Left kidney (tissue), 8 donors: ENCODE results near the gene ZNF792. TPM values are rescaled to one million over a fixed set of nuclear protein-coding genes. Genes with fewer than 3 reads are reported as not detected.
"Not testable (repeated sequence)": the region's sequence is repeated elsewhere in the genome, so short reads cannot be mapped to it uniquely, and the experiment has no call there.

Experiments used
- DNase-seq: peaks from one replicate; pipeline ENCODE4 v3.0.0-alpha.2; 2013
- long read RNA-seq, 8 donors: transcript quantifications; one replicate each; lab custom pipeline, GENCODE V29; 2026
- polyA plus RNA-seq: library from polyadenylated mRNA; unstranded; fragments of 120-200 nt; gene quantifications from one replicate; pipeline ENCODE4 v1.2.1, GENCODE V29; 2013; ENCODE audit not compliant: insufficient read length

The ZNF792 gene
- polyA plus RNA-seq: 6.3 TPM
- long read RNA-seq, donor 1, partial matches to known transcripts: 8 of 8 reads
- long read RNA-seq, donor 1, other reads (novel, unspliced or antisense): 0 of 8 reads
- long read RNA-seq, donor 2, partial matches to known transcripts: 0 of 2 reads
- long read RNA-seq, donor 2, other reads (novel, unspliced or antisense): 0 of 2 reads
- long read RNA-seq, donor 3: 0 reads
- long read RNA-seq, donor 4: 0 reads
- long read RNA-seq, donor 5, partial matches to known transcripts: 0 of 1 reads
- long read RNA-seq, donor 5, other reads (novel, unspliced or antisense): 0 of 1 reads
- long read RNA-seq, donor 6, partial matches to known transcripts: 0 of 1 reads
- long read RNA-seq, donor 6, other reads (novel, unspliced or antisense): 0 of 1 reads
- long read RNA-seq, donor 7, partial matches to known transcripts: 0 of 2 reads
- long read RNA-seq, donor 7, other reads (novel, unspliced or antisense): 0 of 2 reads
- long read RNA-seq, donor 8, partial matches to known transcripts: 0 of 1 reads
- long read RNA-seq, donor 8, other reads (novel, unspliced or antisense): 0 of 1 reads

DNA sequence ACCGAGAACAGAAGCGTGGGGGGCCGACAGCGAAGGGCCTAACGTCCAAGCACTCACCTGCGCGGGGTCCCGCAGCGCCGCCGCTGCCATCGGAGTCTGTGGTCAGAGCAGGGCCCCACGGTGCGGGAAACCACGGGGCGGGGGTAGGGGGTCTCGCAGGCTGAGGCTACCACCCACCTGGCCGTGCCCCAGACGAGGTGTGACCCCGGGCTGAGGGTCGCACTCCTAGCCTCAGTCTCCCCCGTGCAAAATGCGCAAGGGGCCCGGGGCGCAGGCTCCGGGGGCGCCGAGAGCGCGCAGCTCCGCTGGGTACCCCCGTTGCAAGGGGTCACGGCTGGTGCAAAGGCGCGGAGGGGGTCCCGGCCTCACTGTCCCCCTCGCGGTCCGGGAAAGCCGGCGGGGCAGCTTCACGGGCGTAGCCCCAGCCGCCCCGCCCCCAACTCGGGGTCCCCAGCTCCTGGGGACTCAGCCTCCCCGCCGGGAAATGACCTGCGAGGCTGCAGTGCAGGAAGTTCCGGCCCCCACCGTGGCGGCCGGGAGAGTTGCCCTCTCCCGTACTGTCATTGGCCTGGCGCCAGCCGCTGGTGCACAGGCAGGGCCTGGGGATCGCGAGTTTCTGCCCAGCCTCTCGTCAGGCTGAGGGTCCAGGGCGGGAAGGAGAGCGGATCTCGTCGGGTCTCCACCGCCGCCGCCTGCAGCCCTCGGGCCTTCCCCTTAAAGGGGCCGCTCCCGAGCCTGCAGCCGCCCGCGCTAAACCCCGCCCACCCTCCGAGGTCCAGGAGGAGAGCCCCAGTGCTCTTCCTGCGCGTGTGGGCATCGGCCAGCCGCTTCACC, at the start of gene ZNF792:
Gene ZNF792, minus strand, starts transcription at position 657 of the 834 bp plus-strand sequence. Its CDS starts 567 bp downstream, at position 90.
- peak; percentile 53 for DNase-seq

DNA sequence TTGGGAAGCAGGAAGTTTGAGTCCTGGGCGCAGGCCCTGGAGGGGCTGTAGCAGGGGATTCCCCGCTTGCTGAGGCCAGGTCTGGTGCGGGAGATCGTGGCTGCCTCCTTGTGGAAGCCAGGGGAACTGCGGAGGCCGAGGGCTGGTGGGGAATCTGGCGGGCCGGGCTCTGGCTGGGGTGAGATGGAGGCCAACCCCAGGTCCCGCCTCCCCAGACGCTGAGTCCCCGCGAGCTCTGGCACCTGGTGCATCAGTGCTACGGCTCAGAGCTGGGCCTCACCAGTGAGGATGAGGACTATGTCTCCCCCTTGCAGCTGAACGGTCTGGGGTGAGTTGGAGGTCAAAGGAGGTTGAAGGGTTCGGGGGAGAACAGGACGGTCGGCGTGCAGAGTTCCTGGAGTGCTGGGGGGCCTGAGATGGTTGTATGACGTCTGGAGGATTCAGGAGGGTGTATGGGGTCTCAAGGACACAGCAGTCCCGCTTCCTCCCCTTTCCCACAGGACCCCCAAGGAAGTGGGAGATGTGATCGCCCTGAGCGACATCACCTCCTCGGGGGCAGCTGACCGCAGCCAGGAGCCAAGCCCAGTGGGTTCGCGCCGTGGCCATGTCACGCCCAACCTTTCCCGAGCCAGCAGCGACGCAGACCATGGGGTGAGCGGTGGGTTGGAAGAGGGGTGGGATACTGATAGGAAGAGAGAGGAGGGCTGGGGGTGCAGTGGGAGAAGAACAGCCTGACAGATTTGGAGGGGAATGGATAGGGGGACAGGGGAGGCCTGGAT, 49.2 kb upstream of the ZNF792 start:
- DNase-seq: peak; percentile 33

DNA sequence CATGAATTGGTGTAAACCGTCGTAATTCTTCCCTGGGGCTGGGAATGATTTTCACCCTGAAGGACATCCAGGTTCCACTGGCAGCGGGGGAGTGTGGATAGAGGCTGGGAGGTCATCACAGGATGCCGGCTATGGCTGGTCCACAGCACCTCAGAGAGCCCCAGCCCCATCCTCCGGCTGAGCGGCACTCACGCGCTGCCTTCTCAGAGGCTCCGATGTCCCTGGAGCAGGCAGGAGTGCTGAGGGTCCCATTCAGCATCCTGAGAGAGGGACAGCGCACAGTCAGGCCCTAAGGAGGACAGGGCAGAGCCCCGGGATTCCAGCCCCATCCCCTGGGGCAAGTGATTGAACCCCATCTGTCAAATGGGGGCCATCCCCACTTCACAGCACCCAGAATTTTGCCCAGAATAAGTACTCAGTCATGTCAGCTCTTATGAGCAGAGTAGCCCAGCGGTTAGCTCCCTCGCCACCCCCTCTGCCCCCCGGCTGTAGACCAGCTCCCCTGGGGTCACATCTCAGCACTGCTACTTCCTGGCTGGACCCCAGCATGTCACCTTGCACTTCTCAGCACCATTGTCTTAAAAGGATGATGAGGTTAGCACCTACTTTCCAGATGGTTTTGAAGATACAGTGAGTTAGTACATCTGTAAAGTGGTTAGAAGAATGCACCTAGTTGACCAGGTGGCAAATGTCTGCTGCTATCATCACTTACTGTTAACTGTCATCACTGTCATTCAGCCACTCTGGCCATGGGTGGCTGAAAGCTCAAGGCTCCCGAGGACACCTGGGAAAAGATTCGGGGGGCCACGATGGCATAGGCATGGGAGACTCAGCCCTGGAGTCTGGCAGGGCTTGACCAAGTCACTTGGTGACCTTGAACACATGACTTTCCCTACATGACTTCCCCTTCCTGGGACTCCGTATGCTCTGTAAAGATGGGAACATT, 48.0 kb upstream of the ZNF792 start:
- no peak for DNase-seq

DNA sequence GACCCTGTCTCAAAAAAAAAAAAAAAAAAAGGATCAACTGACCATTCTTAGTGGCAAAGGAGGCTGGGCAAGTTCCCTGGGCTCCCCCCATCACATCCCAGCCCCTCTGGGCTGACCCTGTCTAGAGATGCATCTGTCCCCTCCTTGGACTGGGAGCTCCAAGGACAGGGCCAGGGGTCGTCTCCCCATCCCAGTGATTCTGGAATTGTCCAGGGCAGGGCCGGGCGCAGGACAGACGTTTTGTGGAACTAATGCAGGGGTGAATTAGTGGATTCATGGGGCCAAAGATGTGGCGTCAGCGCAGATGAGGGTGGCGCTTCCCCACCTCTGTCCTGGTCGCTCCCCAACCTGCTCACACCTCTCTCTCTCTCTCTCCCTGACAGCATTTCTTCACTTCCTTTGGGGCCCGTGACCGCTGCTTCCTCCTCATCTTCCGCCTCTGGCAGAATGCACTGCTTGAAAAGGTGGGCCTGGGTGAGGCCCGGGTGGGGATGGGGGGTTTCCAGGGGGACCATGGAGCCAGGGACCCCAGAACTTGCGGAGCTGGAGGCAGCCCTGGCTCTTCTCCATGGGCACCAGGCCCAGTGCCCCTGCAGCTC, 47.2 kb upstream of the ZNF792 start:
- DNase-seq: no peak

DNA sequence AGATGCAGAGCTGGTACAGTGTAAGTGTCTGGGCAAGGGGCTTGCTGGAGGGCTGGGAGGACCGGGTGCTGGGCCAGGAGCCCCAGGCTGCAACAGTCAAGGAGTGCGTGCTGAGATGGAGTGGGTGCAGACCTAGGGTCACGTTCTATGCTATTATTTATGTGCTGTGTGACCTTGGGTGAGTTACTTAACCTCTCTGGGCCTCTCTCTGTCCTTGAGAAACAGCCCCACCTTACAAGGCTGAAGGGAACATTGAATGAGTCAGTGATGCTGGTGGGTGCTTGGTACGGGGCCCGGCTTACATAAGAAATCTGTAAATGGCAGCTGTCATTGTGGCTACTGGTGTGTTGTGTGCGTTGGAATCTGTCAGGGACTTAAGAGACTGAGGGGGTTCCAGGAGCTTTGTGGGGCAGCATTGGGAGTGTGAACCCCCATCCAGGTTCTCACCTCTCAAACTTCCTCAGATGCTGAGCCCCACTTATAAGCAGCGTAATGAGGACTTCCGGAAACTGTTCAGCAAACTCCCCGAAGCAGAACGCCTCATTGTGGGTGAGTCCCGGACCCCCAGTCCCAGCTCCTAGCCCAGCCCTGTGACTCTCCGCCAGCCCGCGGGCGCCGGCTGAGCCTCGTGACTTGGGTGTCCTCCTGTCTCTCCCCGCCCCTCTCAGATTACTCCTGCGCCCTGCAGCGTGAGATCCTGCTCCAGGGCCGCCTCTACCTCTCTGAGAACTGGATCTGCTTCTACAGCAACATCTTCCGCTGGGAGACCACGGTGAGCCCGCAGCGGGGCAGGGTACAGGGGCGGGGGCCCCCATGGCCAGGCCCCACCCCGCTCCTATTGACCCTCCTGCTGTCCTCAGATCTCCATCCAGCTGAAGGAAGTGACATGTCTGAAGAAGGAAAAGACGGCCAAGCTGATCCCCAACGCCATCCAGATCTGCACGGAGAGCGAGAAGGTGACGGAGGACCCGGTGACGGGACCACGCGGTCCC, 45.7 kb upstream of the ZNF792 start:
- no peak for DNase-seq

DNA sequence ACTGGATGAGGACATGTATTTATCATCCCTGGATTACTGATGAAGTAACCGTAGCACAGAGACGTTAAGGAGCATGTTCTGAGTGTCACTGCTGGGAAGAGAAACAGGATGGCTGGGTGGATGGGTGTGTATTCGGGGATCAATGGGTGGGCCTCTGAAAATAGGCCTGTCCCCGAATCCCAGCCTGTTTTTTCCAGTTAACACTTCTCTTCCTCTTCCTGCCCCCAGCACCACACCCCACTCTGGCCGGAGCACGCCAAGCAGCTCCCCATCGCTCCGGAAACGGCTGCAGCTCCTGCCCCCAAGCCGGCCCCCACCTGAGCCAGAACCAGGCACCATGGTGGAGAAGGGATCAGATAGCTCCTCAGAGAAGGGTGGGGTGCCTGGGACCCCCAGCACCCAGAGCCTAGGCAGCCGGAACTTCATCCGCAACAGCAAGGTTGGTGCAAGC, 44.9 kb upstream of the ZNF792 start:
- DNase-seq: no peak

DNA sequence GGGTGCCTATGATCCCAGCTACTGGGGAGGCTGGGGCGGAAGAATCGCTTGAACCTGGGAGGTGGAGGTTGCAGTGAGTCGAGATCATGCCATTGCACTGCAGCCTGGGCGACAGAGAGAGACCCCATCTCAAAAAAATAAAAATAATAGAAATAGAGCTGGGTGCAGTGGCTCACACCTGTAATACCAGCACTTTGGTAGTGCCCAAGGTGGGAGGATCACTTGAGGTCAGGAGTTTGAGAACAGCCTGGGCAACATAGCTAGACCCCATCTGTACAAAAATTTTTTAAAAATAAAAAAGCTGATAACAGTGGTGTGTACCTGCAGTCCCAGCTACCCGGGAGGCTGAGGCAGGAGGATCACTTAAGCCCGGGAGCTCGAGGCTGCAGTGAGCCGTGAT, 43.4 kb upstream of the ZNF792 start:
- not testable (repeated sequence) for DNase-seq

DNA sequence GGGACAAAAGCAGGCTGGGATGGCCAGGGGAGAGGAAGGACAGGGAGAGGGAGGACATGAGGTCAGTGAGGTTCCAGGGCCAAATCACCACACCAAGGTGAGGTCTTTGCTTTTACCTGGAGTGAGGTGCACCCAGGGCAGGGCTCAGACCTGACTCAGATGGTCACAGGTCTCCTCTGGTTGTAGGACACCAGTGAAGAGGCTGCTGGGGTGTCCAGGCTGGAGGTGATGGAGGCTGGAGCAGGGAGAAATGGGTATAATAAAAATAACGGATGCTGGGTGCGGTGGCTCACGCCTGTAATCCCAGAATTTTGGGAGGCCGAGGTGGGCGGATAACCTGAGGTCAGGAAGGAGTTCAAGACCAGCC, 43.0 kb upstream of the ZNF792 start:
- DNase-seq: no peak

DNA sequence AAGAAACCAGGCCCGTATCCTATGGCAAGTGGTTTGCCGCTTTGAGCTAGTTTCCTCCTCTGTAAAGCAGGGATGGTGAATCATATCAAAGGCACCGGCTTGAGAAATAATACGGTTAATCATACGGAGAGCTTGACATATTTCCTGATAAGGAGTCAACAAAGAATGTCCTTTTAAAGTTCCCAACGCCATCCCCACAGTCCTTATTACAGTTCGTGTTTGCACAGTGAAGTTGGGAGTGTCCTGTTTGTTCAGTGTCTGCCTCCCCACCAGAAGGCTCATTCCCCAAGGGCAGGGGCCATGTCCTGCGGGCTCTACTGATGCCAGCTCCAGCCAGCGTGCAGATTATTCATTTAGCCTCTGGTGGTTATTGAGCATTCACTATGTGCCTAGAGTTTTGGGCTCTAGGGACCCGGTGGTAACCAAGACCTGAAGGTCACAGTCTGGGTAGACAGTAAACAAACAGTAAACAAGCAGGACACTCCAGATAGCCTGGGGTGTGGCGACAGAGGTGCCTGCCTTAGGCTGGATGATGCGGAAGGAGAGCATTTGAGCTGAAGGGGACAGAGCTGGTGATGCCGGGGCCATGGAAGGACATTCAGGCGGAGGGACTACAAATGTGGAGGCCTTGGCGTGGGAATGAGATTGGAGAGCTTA, 42.4 kb upstream of the ZNF792 start:
- no peak for DNase-seq

DNA sequence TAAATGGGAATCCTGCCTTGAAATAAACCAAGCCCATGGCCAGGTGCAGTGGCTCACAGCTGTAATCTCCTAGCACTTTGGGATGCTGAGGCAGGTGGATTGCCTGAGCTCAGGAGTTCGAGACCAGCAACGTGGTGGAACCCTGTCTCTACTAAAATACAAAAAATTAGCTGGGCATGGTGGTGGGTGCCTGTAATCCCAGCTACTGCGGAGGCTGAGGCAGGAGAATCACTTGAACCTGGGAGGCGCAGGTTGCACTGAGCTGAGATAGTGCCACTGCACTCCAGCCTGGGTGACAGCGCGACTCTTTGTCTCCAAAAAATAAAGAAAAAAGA, 41.9 kb upstream of the ZNF792 start:
- not testable (repeated sequence) for DNase-seq

DNA sequence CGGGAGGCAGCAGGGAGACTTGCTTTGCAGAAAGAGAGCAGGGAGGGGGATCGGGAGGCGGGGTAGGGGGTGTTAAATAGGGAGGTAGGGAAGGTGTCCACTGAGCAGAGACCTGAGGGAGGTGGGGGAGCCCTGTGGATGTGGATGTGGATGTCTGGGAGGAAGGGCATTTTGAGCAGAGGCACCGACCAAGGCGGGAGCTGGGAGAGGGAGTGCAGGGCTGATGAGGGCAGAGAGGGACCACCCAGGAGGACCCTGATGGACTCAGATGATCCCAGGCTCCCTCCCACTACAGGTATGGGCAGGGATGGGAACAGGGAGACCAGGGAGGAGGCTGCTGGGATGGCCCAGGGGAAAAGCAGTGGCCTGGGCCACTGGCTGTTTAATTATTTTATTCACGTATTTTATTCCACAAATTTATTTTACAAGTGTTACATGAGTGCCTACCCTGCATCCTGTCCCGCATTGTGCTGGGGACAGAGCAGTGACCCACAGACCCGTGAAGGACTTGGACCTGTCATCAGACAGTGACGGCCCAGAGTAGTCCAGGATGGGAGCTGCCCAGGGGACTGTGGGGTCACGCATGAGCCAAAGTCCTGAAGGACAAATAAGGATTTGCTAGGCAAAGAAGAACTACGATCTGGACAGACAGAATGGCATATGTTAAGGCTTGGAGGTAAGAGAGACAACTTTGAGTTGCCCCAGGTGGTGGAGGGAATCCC, 41.4 kb upstream of the ZNF792 start:
- no peak for DNase-seq

DNA sequence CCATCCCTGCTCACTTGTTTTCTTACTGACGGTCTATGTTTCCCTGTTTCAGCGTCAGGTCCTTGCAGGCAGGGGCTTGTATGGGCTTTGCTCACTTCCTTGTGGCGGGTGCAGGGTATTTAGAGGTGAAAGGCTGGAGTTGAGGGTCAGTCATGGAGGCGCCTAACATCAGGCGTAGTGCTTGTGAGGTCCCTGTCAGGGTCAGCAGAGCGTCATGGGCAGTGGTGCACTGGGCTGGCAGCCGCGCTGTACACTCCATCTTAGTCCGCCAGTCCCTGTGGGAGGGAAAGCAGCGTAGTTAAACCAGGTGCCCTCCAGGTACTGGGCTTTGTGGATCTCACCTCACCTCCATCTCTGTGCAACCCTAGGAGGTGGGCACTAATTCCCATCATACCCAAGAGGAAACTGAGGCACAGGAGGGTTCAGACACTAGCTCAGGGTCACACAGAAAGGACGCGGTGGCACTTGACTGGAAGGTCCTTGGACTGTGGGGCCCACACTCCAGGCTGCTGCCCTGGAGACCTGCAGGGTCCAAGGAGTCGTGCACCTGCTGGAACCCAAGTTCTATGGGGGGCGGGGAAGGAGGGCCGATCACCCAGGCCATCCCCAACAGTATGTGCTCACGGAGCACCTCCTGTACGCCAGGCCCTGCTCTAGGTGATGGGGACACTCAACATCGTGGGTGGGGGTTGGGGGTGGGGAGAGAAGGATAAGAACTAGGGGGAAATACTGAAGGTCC, 40.7 kb upstream of the ZNF792 start:
- no peak for DNase-seq

DNA sequence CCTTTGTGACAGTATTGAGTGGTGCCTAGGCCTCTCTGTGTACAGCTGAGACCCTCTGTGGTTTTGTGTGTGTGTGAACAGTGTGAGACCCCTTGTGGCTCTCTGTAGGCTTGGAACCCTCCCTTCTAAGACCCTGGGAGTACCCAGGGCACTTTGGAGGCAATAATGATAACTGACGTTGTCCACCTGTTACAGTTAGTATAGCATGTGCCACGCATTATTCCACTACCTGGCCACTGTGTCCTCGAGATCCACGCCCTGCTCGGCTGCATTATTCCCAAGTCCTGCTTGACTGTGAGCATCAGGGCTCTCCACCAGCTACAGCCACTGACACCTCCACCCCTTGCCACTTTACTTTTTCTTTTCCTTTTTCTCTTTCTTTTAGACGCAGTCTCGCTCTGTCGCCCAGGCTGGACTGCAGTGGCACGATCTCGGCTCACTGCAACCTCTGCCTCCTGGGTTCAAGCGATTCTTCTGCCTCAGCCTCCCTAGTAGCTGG, 38.1 kb upstream of the ZNF792 start:
- DNase-seq: no peak

DNA sequence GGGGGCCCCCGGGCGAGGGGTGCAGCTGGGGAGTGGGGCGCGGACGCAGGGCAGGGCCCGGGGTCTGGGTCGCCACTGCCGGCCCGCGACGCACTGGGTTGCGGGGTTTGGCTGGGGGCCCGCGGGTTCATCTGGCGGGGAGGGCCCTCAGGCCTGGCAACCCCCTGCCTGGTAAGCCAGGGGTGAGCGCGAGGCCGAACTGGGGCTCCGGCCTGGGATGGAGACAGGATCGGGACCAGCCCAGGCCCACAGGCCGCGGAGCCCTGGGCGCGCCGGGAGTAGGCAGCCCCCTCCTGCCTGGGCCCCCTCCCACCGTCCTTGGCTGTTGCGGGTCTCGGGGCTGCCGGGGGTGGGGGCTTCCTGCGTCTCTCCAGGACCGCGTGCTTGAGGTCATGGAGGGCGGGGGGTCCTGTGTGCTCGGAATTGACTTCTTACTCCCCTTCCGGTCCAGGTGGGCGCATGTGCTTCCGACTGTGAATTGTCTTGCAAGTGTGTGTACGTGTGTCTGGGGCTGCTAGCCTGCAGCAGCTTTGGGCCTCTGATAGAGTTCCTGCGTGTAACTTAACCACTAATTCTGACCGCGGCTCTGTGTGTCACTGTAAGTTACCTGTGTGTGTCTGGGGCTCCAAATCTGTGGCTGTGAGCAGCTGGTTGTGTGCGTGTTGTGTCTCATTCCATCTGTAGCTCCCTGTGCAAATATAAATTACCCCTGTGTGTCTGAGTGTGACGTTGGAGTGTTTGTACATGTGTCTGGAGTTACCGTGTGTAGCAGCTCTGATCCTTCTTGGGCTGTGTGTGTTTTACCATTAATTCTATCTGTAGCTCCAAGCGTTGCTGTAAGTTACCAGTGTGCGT, 36.8 kb upstream of the ZNF792 start:
- no peak for DNase-seq

DNA sequence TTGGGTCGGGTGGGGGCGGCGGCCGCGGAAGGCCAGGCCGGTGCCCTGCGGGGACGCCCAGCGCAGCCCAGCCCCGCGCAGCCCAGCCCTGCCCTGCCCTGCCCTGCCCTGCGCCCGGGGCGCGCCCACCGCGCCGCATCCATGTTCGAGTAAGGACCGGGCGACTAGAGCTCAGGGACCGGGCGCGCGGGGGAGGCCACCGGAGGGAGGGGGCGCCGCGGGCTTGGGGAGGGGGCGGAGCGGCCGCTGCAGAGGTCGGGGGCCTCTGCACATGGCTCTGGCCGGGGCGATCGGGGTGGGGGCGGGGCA, 36.3 kb upstream of the ZNF792 start:
- no peak for DNase-seq
